AG10803 (cell line): Measurements from ENCODE around the gene HOXC4.
"Not testable (repeated sequence)": the region's sequence is repeated elsewhere in the genome, so short reads cannot be mapped to it uniquely, and the experiment has no call there.

Source experiments
- DNase-seq: peaks from one replicate; pipeline ENCODE4 v3.0.0; 2010; ENCODE audit warnings: low read depth
- H3K4me3 ChIP-seq: 2 replicates; pipeline ENCODE4 v1.5.1; 2011; ENCODE audit warnings: mild to moderate bottlenecking, low read length, control low read depth
- TF ChIP-seq, protein P1 (sequence below): conservative IDR thresholded peaks from 2 replicates; pipeline ENCODE4 v1.5.1; 2011; ENCODE audit warnings: mild to moderate bottlenecking, low read length, control low read depth, inconsistent platforms

HOXC4 gene

DNA sequence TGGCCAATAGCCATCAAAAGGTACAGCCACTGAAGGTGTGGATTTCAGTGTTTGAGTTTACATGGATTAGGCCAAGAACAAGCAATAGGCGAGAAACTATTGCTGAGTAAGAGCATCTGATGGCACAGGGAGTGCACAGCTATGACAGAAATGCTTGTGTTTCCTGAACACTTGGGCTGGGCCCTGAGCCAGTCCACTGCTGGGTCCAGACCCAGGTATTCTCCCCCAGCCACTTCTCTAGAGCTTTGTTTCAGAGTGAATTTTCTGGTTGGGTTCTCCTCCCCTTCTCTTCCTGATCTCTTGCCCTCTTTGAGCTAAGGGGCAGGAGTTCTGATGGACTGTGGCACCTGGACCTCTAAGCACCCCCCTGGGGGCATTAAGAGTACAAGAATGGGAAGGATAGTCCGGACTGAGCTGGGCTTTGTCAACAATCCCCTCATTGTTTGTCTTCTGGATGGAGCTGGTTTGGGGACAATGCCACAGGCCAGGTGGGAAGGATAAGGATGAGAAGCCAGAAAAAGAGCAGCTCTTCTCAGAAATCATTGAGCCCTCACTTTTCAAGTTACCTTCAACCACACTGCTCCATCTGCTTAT lies 12.4 kb upstream of the HOXC4 start:
- no peak overlapping the region for H3K4me3 ChIP-seq
- TF ChIP-seq, protein P1, sequence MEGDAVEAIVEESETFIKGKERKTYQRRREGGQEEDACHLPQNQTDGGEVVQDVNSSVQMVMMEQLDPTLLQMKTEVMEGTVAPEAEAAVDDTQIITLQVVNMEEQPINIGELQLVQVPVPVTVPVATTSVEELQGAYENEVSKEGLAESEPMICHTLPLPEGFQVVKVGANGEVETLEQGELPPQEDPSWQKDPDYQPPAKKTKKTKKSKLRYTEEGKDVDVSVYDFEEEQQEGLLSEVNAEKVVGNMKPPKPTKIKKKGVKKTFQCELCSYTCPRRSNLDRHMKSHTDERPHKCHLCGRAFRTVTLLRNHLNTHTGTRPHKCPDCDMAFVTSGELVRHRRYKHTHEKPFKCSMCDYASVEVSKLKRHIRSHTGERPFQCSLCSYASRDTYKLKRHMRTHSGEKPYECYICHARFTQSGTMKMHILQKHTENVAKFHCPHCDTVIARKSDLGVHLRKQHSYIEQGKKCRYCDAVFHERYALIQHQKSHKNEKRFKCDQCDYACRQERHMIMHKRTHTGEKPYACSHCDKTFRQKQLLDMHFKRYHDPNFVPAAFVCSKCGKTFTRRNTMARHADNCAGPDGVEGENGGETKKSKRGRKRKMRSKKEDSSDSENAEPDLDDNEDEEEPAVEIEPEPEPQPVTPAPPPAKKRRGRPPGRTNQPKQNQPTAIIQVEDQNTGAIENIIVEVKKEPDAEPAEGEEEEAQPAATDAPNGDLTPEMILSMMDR = no peak
- no peak for DNase-seq

DNA sequence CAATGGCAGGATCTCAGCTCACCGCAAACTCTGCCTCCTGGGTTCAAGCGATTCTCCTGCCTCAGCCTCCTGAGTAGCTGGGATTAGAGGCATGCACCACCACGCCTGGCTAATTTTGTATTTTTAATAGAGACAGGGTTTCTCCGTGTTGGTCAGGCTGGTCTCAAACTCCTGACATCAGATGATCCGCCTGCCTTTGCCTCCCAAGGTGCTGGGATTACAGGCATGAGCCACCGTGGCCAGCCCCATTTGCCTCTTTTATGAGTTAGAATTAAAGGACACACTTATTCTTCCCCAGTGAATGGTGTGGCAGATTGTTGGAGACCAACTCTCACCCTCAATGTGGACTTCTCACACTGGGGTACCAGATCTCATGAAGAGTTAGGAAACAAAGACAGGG lies 11.6 kb upstream of the HOXC4 start:
- H3K4me3 ChIP-seq, DNase-seq: not testable (repeated sequence)

GRCh38 chr12:54042970-54043853 lies 10.4 kb upstream of the HOXC4 start:
- no peak overlapping the region for H3K4me3 ChIP-seq
- TF ChIP-seq, protein P1 = no peak
- no peak for DNase-seq

DNA sequence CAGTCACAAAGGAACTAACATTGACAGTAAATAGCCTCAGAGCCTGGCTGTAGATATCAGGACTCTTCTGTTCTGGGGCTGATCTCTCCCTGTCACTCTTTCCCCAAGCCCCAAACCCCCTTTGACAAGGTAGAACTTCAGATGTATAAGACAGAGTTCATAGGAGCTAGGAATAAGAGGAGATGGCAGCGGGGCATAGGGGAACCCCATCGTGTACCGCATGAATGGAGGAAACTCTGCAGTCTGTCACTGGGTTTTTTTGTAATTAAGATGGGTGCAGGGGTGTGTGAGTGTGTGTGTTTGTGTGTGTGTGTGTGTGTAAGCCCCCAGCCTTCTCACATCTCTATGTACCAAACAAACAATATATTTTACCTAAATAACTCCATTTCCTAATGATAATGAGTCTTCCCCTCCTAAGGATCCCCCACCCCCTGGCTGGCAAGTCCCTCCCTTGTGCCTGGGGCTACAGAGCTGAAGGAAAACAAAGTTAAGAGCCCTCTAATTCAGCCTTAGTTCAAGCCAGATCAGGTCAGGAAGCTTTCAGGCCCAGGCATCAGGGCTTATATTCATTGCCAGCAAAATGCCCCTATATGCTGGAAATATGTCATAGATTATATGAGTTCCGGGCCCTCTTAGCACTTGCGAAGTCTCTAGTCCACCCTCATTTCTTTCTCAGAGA lies 9.1 kb upstream of the HOXC4 start:
- no peak overlapping the region for H3K4me3 ChIP-seq
- TF ChIP-seq, protein P1 = no peak
- no peak for DNase-seq

GRCh38 chr12:54045401-54045800 lies 8.2 kb upstream of the HOXC4 start:
- H3K4me3 ChIP-seq = no peak overlapping the region
- DNase-seq = no peak

DNA sequence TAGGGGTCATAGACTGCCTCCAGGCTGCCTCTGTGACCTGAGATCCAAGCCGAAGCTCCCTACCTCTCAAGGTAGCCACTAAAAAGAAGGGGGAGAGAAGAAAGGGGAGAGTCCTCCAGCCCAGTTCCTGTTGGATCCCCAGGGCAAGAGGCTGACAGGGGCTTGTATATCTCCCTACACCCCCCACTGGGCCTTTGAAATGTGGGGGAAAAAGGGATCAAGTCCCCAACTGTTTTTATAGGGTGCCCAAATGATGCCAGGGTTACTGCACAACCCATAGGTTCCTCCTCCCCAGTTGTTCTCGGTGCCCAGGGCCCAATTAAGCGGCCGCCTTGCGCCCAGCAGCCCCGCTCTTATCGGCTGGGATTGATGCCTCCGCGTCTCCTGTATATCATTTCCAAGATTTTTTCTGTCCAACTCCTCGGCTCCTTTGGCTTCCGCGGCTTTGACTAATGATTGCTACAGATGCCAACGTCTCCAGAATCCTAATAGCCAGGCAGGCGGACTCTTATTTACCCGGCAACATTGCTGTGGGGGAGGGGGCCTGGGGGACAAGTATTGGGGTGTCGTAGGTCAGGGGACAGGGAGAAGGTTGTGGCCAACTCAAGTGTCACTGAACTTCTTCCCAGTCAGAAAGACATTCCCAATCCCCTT lies 7.6 kb upstream of the HOXC4 start:
- DNase-seq = no peak
- no peak overlapping the region for H3K4me3 ChIP-seq
- TF ChIP-seq, protein P1 = no peak

More at GRCh38 chr12:54045401-54045800, 8.2 kb upstream of the HOXC4 start:
- TF ChIP-seq, protein P1 = no peak

GRCh38 chr12:54046809-54047159 lies 6.9 kb upstream of the HOXC4 start:
- no peak for DNase-seq
- TF ChIP-seq, protein P1 = no peak
- H3K4me3 ChIP-seq = no peak overlapping the region
